HG02870 (cell line): ENCODE data around the gene MEIOB.
"Not testable (repeated sequence)": the region's sequence is repeated elsewhere in the genome, so short reads cannot be mapped to it uniquely, and the experiment has no call there.

Experiments
- ATAC-seq: cut with Tn5 transposase; IDR thresholded peaks from one replicate; pipeline ENCODE4 v1.9.1; 2021; ENCODE audit warnings: mild to moderate bottlenecking, moderate library complexity; ENCODE audit not compliant: unreplicated experiment

MEIOB gene

DNA sequence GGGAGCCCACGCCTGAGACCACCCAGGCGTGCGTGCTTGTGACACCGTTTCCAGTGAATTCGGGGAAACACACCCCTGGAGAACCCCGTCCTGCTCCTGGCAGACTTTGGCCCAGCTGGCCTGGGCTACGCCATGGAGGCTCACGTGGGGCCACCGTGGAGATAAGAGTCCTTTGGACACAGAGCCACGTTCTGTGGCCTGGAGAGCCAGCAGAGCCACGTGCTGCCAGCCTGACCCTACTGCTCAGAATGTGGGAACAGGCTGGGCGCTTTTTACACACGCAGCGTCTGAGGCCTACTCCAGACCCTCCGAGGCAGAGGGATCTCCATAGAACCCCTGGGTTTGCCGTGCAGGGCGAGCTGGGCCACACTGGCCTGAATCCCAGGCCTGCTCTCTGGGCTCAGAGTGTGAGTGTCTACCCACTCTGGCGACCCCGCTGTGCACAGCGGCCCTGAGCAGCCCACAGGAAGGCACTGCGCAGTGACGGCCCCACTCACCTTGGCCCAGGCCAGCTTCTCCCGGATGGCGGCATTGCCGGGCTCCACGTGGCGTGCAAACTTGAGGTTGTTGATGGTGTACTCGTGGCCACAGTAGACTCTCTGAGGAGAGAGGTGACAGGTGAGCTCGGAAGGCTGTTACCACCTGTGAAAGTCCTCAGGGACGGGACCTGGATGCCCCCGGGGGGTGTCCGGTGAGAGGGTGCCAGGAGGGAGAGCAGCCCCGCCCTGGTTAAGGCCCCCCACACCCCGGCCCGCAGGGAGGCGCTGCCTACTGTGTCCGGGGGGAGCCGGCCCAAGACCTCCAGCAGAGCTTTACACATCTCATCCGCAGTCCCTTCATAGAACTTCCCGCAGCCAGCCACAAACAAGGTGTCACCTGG is 55.3 kb downstream of the MEIOB start:
- ATAC-seq: no peak

- ATAC-seq: no peak
Measured at GRCh38 chr16:1815461-1815860, 56.5 kb downstream of the MEIOB start.

GRCh38 chr16:1812732-1813163 is 59.2 kb downstream of the MEIOB start:
- no peak for ATAC-seq

DNA sequence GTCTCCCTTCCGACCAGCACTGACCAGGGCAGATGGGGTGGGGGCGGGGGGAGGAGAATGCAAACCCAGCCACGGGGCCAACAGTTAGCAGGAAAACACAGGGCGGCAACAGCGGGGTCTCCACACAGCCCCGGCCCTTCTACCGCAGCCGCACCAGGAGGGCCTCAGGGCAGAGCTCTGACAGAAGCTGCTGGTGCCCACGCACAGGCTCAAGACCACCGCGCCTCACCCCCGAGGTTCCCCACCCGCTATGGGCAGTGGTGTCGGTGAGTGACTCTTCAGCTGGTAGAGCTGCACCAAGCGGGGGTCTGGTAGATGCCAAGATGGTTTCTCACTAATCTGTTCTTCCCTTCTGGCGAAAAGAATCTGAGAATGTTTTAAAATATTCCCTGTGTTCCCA is 61.4 kb downstream of the MEIOB start:
- ATAC-seq: no peak

- no peak for ATAC-seq
Measured at GRCh38 chr16:1810106-1810505, 61.9 kb downstream of the MEIOB start.

GRCh38 chr16:1809281-1809801 is 62.6 kb downstream of the MEIOB start:
- ATAC-seq: no peak

DNA sequence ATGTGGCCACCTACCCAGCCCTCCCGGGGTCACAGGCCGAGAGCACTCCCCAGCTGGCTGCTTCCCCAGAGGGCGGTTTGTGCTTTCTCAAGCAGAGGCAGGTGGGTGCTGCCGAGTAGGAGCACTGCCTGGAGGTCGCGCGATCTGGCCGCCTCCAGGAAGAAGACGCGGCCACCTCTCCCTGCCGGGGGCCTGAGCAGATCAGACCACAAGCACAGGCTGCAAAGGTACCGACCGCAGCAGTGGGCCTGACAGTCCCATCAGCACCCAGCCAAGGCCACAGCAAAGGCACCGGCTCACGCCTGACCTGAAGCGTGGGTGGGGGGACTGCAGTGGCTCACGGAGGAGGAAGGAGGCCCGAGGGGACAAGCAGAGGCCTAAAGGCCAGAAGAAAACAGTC is 63.3 kb downstream of the MEIOB start:
- ATAC-seq: no peak

DNA sequence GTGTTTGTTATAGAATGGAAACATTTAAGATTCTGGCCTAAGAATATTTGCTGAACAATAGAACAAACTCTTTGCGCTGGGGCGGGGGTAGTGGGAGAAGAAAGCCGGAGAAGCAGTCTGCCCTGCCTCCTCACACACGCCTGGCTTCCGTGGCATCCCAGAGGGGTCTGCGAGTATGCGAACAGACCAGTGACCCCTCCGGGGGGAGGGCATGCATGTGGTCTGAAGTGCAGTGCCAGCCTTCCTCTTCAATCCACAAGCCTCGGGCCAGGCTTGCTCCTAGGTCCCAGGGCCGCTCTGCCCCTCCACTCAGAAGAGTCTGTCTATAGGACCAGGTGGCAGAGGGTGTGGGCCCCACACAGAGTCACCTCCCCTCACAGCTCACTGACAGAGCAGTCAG is 64.3 kb downstream of the MEIOB start:
- no peak for ATAC-seq

- no peak for ATAC-seq
Measured at GRCh38 chr16:1800701-1801100, 71.3 kb downstream of the MEIOB start.

DNA sequence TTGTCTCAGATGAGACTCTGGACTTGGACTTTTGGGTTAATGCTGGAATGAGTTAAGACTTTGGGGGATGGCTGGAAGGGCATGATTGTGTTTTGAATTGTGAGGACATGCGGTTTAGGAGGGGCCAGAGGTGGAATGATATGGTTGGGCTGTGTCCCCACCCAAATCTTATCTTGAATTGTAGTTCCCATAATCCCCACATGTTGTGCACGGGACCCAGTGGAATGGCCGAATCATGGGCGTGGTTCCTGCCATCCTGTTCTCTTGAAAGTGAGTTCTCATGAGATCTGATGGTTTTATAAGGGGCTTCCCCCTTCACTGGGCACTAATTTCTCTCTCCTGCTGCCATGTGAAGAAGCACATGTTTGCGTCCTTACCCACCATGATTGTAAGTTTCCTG is 72.7 kb downstream of the MEIOB start:
- not testable (repeated sequence) for ATAC-seq

DNA sequence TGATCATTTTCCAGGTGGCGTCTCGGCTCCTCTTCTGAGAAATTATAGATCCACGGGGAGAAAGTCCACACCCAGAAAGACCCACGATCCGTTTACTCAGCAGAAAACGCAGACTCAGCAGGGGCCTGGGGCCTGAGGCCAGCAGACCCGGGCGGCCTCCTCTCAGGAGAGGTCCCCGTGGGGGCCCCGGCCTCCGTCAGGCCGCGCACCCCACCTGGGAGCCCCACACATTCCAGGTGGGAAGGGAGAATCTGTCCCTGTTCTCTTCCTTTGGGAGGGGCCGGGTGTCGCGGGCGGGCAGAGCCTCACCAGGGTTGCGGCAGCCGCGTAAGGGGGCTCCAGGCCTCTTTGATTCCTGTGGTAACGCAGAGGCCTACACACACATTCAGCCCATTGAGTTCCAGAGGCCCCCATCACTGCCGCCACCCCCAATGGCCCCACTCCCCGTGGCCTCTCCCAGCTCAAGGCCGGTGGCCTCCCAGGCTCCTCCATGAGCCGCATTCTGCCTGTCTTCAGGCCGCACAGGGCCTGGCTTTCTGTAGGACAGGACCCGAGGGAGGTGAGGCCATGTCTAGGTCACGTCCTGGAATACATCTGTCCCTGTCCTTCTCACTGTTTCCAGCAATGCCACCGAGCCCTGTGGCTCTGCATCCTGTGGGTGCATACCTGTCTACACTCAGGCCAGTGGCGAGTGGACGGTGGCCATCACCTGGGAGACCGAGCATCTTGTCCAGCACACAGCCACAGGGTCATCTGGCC is 76.9 kb downstream of the MEIOB start:
- no peak for ATAC-seq

- ATAC-seq: no peak
Measured at GRCh38 chr16:1794221-1794871, 77.6 kb downstream of the MEIOB start.

DNA sequence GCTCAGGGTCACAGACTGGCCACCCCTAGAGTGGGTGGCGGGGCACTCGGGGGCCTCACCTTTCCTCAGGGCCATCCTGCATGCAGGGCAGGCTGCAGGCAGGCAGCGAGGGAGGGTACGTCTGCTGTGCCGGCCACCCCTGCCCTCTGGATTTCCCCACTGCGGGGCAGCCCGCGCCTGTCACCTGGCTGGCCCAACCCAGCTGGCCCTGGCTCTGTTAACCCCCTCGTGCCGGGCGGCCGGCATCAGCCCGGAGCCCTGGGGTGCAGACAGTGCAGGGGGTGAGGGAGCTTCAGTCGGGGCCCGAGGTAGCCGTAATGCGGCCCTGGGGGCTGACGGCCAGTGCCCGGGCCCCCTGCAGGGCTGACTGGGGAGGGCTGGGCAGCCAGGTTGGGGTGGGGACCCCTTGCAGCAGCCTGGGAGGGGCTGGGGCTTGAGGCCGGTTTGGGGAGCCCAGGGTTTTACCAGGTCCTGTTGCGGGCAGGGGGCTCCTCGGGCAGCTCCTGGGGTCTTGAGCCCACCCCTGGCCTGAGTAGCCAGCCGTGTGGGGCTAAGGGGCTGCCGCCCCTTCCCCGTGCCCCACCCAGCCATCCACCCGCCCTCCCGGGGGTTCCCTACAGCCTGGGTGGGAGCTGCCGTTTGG is 78.3 kb downstream of the MEIOB start, which contains the start of gene IGFALS:
Gene IGFALS, minus strand, starts transcription at position 128 of the 643 bp plus-strand sequence. Its CDS starts 53 bp downstream, at position 75.
- ATAC-seq: no peak

DNA sequence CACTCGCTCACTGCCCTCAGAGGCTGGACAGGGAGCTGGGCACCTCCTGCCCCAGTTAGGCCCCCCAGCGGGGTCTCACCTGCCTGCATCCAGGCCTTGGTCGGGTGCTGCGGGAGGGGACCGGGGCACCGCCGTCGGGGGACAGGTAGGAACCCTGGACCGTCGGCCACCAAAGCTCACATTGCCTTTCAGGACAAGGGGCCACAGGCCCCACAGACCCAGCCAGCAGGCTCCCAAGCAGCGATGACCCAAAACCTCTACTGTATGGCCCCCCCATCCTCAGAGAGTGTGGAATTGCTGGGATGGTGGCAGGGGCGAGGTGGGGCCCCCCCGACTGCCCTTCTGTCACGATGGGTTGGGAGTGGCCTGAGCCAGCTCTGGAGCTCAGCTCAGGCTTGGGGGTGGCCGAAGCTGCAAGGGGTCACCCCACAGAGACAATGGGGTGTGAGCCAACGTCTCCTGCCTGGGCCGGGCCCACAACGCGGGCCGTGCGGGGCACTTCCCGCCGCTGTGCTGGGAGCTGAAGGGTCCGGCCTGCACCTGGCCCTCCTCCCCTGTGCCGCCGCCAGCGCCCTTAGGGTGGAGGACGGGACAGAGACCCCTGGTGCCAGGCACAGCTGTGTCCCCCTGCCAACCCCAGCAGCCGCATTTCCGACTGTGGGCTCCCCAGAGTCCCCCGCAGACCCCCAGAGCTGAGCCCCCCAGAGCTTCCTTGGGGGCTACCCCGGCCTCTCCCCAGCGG is 79.0 kb downstream of the MEIOB start:
- no peak for ATAC-seq

- ATAC-seq: no peak
Measured at GRCh38 chr16:1791943-1792812, 79.8 kb downstream of the MEIOB start.

DNA sequence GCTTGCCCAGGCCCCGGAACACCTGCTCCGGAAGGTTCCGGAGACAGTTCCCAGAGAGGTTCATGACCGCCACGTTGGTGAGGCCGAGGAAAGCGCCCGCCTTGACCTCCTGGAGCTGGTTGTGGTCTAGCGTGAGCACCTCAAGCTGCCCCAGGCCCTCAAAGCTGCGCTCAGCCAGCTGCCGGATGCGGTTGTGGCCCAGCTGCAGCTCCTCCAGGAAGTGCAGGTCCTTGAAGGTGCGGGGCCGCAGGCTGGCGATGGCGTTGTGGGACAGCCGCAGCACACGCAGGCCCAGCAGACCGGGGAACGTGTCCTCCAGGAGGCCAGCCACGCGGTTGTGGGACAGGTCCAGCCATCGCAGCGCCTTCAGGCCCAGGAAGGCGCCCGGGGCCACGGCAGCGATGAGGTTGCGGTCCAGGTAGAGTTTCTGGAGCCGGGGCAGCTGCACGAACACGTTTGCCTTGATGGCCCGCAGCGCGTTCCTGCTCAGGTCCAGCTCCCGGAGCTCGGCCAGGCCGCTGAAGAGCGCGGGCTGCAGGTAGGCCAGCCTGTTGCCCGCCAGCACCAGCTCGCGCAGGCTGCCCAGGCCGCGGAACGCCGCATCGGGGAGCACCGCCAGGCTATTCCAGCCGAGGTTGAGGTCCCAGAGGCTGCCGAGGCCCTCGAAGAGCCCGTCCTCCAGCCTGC is 80.6 kb downstream of the MEIOB start:
- no peak for ATAC-seq

GRCh38 chr16:1790611-1791255 is 81.2 kb downstream of the MEIOB start:
- ATAC-seq: no peak

GRCh38 chr16:1790261-1790610 is 81.7 kb downstream of the MEIOB start:
- no peak for ATAC-seq
